WTC11 (cell line): Measurements from ENCODE around the gene C1QBP. TPM values are rescaled to one million over a fixed set of nuclear protein-coding genes. Genes with fewer than 3 reads are reported as not detected.

Experiments used
- ATF1 ChIP-seq: sonication (generic); formaldehyde crosslinking; IDR thresholded peaks from 2 replicates; pipeline ENCODE4 v1.8.1; 2023; ENCODE audit warnings: mild to moderate bottlenecking, moderate library complexity, missing genetic modification reagents
- CREM ChIP-seq: sonication (generic); formaldehyde crosslinking; IDR thresholded peaks from 2 replicates; pipeline ENCODE4 v1.8.1; 2022; ENCODE audit warnings: mild to moderate bottlenecking, missing genetic modification reagents, moderate library complexity
- ELF4 ChIP-seq: sonication (generic); formaldehyde crosslinking; IDR thresholded peaks from 2 replicates; pipeline ENCODE4 v1.8.1; 2022; ENCODE audit warnings: low read depth, mild to moderate bottlenecking, moderate library complexity, missing genetic modification reagents
- ESRRA ChIP-seq: sonication (generic); formaldehyde crosslinking; IDR thresholded peaks from 2 replicates; pipeline ENCODE4 v1.8.1; 2022; ENCODE audit warnings: mild to moderate bottlenecking, missing genetic modification reagents, borderline replicate concordance
- ETV6 ChIP-seq: sonication (generic); formaldehyde crosslinking; IDR thresholded peaks from 2 replicates; pipeline ENCODE4 v1.8.1; 2022; ENCODE audit warnings: mild to moderate bottlenecking, missing genetic modification reagents
- MYBL2 ChIP-seq: sonication (generic); formaldehyde crosslinking; IDR thresholded peaks from 2 replicates; pipeline ENCODE4 v1.8.1; 2023; ENCODE audit warnings: mild to moderate bottlenecking, moderate library complexity, missing genetic modification reagents
- NR2C2 ChIP-seq: sonication (generic); formaldehyde crosslinking; IDR thresholded peaks from 2 replicates; pipeline ENCODE4 v1.8.0; 2022; ENCODE audit warnings: mild to moderate bottlenecking, missing genetic modification reagents
- OVOL2 ChIP-seq: fragments of 250-450 bp; sonication (Bioruptor Pico); IDR thresholded peaks from 2 replicates; pipeline ENCODE4 v1.9.0; 2021; ENCODE audit warnings: mild to moderate bottlenecking, borderline replicate concordance
- SP1 ChIP-seq: sonication (generic); formaldehyde crosslinking; conservative IDR thresholded peaks from 2 replicates; pipeline ENCODE4 v1.8.1; 2022; ENCODE audit warnings: missing genetic modification reagents
- TEAD1 ChIP-seq: sonication (generic); formaldehyde crosslinking; IDR thresholded peaks from 2 replicates; pipeline ENCODE4 v1.8.0; 2022; ENCODE audit warnings: mild to moderate bottlenecking, missing genetic modification reagents
- TEAD4 ChIP-seq: sonication (generic); formaldehyde crosslinking; IDR thresholded peaks from 2 replicates; pipeline ENCODE4 v1.8.0; 2022; ENCODE audit warnings: mild to moderate bottlenecking, missing genetic modification reagents
- ZNF138 ChIP-seq: sonication (generic); formaldehyde crosslinking; conservative IDR thresholded peaks from 2 replicates; pipeline ENCODE4 v1.8.1; 2022; ENCODE audit warnings: mild to moderate bottlenecking, moderate library complexity, missing genetic modification reagents
- ZNF219 ChIP-seq: sonication (generic); formaldehyde crosslinking; IDR thresholded peaks from 2 replicates; pipeline ENCODE4 v1.8.0; 2023; ENCODE audit warnings: missing genetic modification reagents, mild to moderate bottlenecking, borderline replicate concordance
- ZNF232 ChIP-seq: sonication (generic); formaldehyde crosslinking; IDR thresholded peaks from 2 replicates; pipeline ENCODE4 v1.8.0; 2022; ENCODE audit warnings: mild to moderate bottlenecking, missing genetic modification reagents
- ZNF317 ChIP-seq: sonication (generic); formaldehyde crosslinking; IDR thresholded peaks from 2 replicates; pipeline ENCODE4 v1.8.1; 2023; ENCODE audit warnings: low read depth, mild to moderate bottlenecking, moderate library complexity, missing genetic modification reagents, borderline replicate concordance
- ZNF416 ChIP-seq: fragments of 250-450 bp; sonication (Bioruptor Pico); IDR thresholded peaks from 2 replicates; pipeline ENCODE4 v1.9.0; 2021; ENCODE audit warnings: mild to moderate bottlenecking, inconsistent platforms
- ZNF671 ChIP-seq: fragments of 250-450 bp; sonication (Bioruptor Pico); IDR thresholded peaks from 2 replicates; pipeline ENCODE4 v1.8.0; 2021; ENCODE audit warnings: mild to moderate bottlenecking
- total RNA-seq: library from RNA; stranded (reverse); gene quantifications from 3 replicates; pipeline ENCODE4 v1.2.3, GENCODE V29; 2021
- TF ChIP-seq, protein P1 (sequence below): sonication (generic); formaldehyde crosslinking; IDR thresholded peaks from 2 replicates; pipeline ENCODE4 v1.8.0; 2022; ENCODE audit warnings: missing genetic modification reagents
- TF ChIP-seq, protein P2 (sequence below): sonication (generic); formaldehyde crosslinking; IDR thresholded peaks from 2 replicates; pipeline ENCODE4 v1.8.1; 2023; ENCODE audit warnings: mild to moderate bottlenecking, missing genetic modification reagents, borderline replicate concordance
- TF ChIP-seq, protein P3 (sequence below): fragments of 250-450 bp; sonication (Bioruptor Pico); IDR thresholded peaks from 2 replicates; pipeline ENCODE4 v1.9.0; 2021; ENCODE audit warnings: moderate library complexity, mild to moderate bottlenecking, inconsistent platforms, borderline replicate concordance
- TF ChIP-seq, protein P4 (sequence below): sonication (generic); formaldehyde crosslinking; conservative IDR thresholded peaks from 2 replicates; pipeline ENCODE4 v1.8.1; 2022; ENCODE audit warnings: mild to moderate bottlenecking, missing genetic modification reagents
- TF ChIP-seq, protein P5 (sequence below): sonication (generic); formaldehyde crosslinking; conservative IDR thresholded peaks from 2 replicates; pipeline ENCODE4 v1.8.1; 2023; ENCODE audit warnings: mild to moderate bottlenecking, low read depth, missing genetic modification reagents, moderate library complexity
- TF ChIP-seq, protein P6 (sequence below): sonication (generic); formaldehyde crosslinking; IDR thresholded peaks from 2 replicates; pipeline ENCODE4 v1.8.0; 2022; ENCODE audit warnings: mild to moderate bottlenecking, missing genetic modification reagents
- TF ChIP-seq, protein P7 (sequence below): sonication (generic); formaldehyde crosslinking; IDR thresholded peaks from 2 replicates; pipeline ENCODE4 v1.8.1; 2022; ENCODE audit warnings: mild to moderate bottlenecking, missing genetic modification reagents, moderate library complexity, borderline replicate concordance
- TF ChIP-seq, protein P8 (sequence below): sonication (generic); formaldehyde crosslinking; IDR thresholded peaks from 2 replicates; pipeline ENCODE4 v1.8.0; 2022; ENCODE audit warnings: mild to moderate bottlenecking, missing genetic modification reagents

Gene C1QBP
- total RNA-seq, 1 experiment from 2014 or later, result 429 TPM

DNA sequence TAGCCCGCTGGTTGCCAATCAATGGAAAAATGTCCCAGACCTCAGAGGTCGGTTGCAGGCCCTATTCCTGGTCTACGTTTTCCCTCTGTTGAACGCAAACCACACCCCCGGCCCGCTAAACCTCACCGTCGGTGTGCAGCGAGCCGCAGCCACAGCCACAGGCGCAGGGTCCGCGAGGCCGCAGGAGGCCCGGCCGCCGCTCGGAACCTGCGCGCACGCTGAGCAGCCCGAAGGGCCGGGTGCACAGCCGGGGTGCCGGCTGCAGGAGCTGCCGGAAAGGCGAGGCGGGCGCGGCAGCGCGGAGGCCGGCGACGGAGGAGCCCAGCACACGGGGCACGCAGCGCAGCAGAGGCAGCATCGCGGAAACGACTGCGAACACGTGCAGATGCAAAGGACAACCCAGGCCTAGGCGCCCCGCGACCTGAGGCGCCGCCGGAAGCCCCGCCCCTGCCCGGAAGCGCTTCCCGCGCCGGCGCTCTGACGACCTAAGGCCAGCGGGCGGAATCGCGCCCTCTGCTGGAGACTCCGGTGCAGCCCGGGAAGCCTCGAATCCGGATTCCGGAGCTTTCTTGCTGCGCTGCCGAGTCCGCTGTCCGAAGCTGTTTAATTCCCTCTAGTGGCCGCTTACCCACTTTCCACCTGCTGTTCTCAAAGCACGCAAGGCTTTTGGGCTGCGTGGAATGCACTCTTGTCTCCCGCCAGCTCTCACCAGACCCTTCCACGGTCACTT, at the start of gene C1QBP (continued):
- TF ChIP-seq ESRRA (CRISPR knock-in tag), result peak; percentile 85
- TF ChIP-seq ZNF138 (CRISPR knock-in tag), result 0 out of 2 replicates have a peak, but pooled peaks have one; percentile 55
- TF ChIP-seq, protein P1, sequence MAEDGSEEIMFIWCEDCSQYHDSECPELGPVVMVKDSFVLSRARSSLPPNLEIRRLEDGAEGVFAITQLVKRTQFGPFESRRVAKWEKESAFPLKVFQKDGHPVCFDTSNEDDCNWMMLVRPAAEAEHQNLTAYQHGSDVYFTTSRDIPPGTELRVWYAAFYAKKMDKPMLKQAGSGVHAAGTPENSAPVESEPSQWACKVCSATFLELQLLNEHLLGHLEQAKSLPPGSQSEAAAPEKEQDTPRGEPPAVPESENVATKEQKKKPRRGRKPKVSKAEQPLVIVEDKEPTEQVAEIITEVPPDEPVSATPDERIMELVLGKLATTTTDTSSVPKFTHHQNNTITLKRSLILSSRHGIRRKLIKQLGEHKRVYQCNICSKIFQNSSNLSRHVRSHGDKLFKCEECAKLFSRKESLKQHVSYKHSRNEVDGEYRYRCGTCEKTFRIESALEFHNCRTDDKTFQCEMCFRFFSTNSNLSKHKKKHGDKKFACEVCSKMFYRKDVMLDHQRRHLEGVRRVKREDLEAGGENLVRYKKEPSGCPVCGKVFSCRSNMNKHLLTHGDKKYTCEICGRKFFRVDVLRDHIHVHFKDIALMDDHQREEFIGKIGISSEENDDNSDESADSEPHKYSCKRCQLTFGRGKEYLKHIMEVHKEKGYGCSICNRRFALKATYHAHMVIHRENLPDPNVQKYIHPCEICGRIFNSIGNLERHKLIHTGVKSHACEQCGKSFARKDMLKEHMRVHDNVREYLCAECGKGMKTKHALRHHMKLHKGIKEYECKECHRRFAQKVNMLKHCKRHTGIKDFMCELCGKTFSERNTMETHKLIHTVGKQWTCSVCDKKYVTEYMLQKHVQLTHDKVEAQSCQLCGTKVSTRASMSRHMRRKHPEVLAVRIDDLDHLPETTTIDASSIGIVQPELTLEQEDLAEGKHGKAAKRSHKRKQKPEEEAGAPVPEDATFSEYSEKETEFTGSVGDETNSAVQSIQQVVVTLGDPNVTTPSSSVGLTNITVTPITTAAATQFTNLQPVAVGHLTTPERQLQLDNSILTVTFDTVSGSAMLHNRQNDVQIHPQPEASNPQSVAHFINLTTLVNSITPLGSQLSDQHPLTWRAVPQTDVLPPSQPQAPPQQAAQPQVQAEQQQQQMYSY (CRISPR knock-in tag), result peak; percentile 86
- TF ChIP-seq ATF1 (CRISPR knock-in tag), result peak; percentile 52; the same call in 1 of the 2 replicates
- TF ChIP-seq, protein P2, sequence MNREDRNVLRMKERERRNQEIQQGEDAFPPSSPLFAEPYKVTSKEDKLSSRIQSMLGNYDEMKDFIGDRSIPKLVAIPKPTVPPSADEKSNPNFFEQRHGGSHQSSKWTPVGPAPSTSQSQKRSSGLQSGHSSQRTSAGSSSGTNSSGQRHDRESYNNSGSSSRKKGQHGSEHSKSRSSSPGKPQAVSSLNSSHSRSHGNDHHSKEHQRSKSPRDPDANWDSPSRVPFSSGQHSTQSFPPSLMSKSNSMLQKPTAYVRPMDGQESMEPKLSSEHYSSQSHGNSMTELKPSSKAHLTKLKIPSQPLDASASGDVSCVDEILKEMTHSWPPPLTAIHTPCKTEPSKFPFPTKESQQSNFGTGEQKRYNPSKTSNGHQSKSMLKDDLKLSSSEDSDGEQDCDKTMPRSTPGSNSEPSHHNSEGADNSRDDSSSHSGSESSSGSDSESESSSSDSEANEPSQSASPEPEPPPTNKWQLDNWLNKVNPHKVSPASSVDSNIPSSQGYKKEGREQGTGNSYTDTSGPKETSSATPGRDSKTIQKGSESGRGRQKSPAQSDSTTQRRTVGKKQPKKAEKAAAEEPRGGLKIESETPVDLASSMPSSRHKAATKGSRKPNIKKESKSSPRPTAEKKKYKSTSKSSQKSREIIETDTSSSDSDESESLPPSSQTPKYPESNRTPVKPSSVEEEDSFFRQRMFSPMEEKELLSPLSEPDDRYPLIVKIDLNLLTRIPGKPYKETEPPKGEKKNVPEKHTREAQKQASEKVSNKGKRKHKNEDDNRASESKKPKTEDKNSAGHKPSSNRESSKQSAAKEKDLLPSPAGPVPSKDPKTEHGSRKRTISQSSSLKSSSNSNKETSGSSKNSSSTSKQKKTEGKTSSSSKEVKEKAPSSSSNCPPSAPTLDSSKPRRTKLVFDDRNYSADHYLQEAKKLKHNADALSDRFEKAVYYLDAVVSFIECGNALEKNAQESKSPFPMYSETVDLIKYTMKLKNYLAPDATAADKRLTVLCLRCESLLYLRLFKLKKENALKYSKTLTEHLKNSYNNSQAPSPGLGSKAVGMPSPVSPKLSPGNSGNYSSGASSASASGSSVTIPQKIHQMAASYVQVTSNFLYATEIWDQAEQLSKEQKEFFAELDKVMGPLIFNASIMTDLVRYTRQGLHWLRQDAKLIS (CRISPR knock-in tag), result no peak
- TF ChIP-seq ZNF317, result peak; percentile 62; the same call in 1 of the 2 replicates
- TF ChIP-seq SP1 (CRISPR knock-in tag), result peak; percentile 76
- TF ChIP-seq, protein P3, sequence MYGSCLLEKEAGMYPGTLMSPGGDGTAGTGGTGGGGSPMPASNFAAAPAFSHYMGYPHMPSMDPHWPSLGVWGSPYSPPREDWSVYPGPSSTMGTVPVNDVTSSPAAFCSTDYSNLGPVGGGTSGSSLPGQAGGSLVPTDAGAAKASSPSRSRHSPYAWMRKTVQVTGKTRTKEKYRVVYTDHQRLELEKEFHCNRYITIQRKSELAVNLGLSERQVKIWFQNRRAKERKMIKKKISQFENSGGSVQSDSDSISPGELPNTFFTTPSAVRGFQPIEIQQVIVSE, result no peak
- TF ChIP-seq, protein P4, sequence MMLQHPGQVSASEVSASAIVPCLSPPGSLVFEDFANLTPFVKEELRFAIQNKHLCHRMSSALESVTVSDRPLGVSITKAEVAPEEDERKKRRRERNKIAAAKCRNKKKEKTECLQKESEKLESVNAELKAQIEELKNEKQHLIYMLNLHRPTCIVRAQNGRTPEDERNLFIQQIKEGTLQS (CRISPR knock-in tag), result no peak
- peak; percentile 82 for TF ChIP-seq ETV6 (CRISPR knock-in tag)
- no peak for TF ChIP-seq ZNF232 (CRISPR knock-in tag)
- no peak for TF ChIP-seq OVOL2 (CRISPR knock-in tag)
- TF ChIP-seq NR2C2 (CRISPR knock-in tag), result 0 out of 2 replicates have a peak, but pooled peaks have one; percentile 53
- TF ChIP-seq, protein P5, sequence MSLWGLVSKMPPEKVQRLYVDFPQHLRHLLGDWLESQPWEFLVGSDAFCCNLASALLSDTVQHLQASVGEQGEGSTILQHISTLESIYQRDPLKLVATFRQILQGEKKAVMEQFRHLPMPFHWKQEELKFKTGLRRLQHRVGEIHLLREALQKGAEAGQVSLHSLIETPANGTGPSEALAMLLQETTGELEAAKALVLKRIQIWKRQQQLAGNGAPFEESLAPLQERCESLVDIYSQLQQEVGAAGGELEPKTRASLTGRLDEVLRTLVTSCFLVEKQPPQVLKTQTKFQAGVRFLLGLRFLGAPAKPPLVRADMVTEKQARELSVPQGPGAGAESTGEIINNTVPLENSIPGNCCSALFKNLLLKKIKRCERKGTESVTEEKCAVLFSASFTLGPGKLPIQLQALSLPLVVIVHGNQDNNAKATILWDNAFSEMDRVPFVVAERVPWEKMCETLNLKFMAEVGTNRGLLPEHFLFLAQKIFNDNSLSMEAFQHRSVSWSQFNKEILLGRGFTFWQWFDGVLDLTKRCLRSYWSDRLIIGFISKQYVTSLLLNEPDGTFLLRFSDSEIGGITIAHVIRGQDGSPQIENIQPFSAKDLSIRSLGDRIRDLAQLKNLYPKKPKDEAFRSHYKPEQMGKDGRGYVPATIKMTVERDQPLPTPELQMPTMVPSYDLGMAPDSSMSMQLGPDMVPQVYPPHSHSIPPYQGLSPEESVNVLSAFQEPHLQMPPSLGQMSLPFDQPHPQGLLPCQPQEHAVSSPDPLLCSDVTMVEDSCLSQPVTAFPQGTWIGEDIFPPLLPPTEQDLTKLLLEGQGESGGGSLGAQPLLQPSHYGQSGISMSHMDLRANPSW (CRISPR knock-in tag), result no peak
- no peak for TF ChIP-seq ZNF416 (CRISPR knock-in tag)
- peak; percentile 72 for TF ChIP-seq CREM (CRISPR knock-in tag)
- TF ChIP-seq ZNF671 (CRISPR knock-in tag), result no peak
- TF ChIP-seq, protein P6, sequence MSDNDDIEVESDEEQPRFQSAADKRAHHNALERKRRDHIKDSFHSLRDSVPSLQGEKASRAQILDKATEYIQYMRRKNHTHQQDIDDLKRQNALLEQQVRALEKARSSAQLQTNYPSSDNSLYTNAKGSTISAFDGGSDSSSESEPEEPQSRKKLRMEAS, result peak; percentile 95
- TF ChIP-seq ELF4 (CRISPR knock-in tag), result 0 out of 2 replicates have a peak, but pooled peaks have one; percentile 90
- 0 out of 2 replicates have a peak, but pooled peaks have one; percentile 21 for TF ChIP-seq TEAD4
- peak; percentile 74; the same call in 1 of the 2 replicates for TF ChIP-seq ZNF219 (CRISPR knock-in tag)
- TF ChIP-seq TEAD1 (CRISPR knock-in tag), result peak; percentile 69; the same call in 1 of the 2 replicates
- TF ChIP-seq, protein P7, sequence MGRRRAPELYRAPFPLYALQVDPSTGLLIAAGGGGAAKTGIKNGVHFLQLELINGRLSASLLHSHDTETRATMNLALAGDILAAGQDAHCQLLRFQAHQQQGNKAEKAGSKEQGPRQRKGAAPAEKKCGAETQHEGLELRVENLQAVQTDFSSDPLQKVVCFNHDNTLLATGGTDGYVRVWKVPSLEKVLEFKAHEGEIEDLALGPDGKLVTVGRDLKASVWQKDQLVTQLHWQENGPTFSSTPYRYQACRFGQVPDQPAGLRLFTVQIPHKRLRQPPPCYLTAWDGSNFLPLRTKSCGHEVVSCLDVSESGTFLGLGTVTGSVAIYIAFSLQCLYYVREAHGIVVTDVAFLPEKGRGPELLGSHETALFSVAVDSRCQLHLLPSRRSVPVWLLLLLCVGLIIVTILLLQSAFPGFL (CRISPR knock-in tag), result no peak
- TF ChIP-seq MYBL2 (CRISPR knock-in tag), result 0 out of 2 replicates have a peak, but pooled peaks have one; percentile 48
- TF ChIP-seq, protein P8, sequence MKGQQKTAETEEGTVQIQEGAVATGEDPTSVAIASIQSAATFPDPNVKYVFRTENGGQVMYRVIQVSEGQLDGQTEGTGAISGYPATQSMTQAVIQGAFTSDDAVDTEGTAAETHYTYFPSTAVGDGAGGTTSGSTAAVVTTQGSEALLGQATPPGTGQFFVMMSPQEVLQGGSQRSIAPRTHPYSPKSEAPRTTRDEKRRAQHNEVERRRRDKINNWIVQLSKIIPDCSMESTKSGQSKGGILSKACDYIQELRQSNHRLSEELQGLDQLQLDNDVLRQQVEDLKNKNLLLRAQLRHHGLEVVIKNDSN (CRISPR knock-in tag), result peak; percentile 68
